ENCODE results near the gene ZNF804B.

ZNF804B gene

GRCh38 chr7:89053130-89053529 is 293.6 kb downstream of the ZNF804B start:
- H3K4me3 Mint-ChIP-seq = no peak overlapping the region
- H3K36me3 Mint-ChIP-seq (ENCODE audit: low read depth) = no peaks in the 10 kb centered on the region
- H3K4me1 Mint-ChIP-seq = no peaks in the 10 kb centered on the region
- no peak for ATAC-seq
- H3K9me3 Mint-ChIP-seq = no peaks in the 10 kb centered on the region
- DNase-seq = no peak
- no peak overlapping the region for H3K27ac Mint-ChIP-seq
- peaks cover 1% of the 10 kb centered on the region for H3K27me3 Mint-ChIP-seq

DNA sequence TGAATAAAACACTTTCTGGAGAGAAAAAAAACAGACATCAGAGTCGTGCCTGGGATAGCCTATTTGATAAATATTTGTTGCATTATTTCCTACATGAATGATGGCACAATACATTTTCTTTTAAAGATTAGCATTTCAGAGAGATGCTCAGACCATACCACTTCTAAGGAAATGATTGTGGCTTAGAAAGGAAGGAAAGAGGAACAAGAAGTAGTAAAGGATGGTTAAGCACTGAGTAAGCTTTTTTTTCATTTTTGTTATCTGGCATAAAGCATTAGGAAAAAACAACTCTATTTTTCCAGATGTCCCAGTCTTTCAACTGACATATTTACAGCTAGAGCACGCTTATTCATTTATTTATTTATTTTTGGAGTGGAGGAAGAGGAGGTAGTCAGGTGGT is 294.9 kb downstream of the ZNF804B start:
- Mint-ChIP-seq H3K4me1 (no peaks in the 10 kb centered on the region), H3K9me3 (no peaks in the 10 kb centered on the region), H3K27ac (no peak overlapping the region), H3K27me3 (peaks cover 1% of the 10 kb centered on the region), H3K36me3 (ENCODE audit: low read depth) (no peaks in the 10 kb centered on the region), H3K4me3 (no peak overlapping the region)
- DNase-seq = no peak
- ATAC-seq = no peak

GRCh38 chr7:89060234-89060633 is 300.7 kb downstream of the ZNF804B start:
- ATAC-seq (no peak), DNase-seq (no peak)
- Mint-ChIP-seq H3K4me1 (no peaks in the 10 kb centered on the region), H3K27me3 (peaks cover 1% of the 10 kb centered on the region), H3K4me3 (no peak overlapping the region), H3K9me3 (no peaks in the 10 kb centered on the region), H3K36me3 (ENCODE audit: low read depth) (no peaks in the 10 kb centered on the region), H3K27ac (no peak overlapping the region)

- no peaks in the 10 kb centered on the region for H3K9me3 Mint-ChIP-seq
- DNase-seq = no peak
- H3K4me1 Mint-ChIP-seq = no peaks in the 10 kb centered on the region
- no peak for ATAC-seq
- H3K27me3 Mint-ChIP-seq = no peaks in the 10 kb centered on the region
- no peak overlapping the region for H3K27ac Mint-ChIP-seq
- H3K4me3 Mint-ChIP-seq = no peak overlapping the region
- H3K36me3 Mint-ChIP-seq (ENCODE audit: low read depth) = no peaks in the 10 kb centered on the region
Observed at GRCh38 chr7:89064831-89065230, 305.3 kb downstream of the ZNF804B start.

DNA sequence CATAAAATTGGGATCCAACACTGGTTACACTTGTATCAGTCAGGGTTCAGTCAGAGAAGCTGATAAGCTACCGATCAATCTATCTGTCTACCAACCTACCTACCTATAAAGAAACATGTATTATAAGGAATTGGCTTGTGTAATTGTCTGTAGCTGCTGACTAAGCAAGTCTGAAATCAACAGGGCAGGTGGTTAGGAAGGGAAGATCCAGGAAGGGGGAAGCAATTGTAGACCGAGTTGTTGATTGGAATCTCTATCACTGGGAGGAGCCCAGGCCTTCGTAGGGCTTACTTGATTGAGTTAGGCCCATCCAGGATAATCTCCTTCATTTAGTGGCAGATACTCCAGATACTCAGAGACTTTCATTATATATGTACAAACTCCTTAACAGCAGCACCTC is 307.5 kb downstream of the ZNF804B start:
- no peak overlapping the region for H3K27ac Mint-ChIP-seq
- H3K27me3 Mint-ChIP-seq = no peaks in the 10 kb centered on the region
- H3K9me3 Mint-ChIP-seq = no peaks in the 10 kb centered on the region
- DNase-seq (no peak), ATAC-seq (no peak)
- H3K4me3 Mint-ChIP-seq = no peak overlapping the region
- no peaks in the 10 kb centered on the region for H3K4me1 Mint-ChIP-seq
- H3K36me3 Mint-ChIP-seq (ENCODE audit: low read depth) = no peaks in the 10 kb centered on the region

GRCh38 chr7:89072081-89072480 is 312.6 kb downstream of the ZNF804B start:
- no peak for DNase-seq
- no peaks in the 10 kb centered on the region for H3K4me1 Mint-ChIP-seq

GRCh38 chr7:89073776-89074175 is 314.3 kb downstream of the ZNF804B start:
- H3K4me3 Mint-ChIP-seq = no peak overlapping the region
- ATAC-seq = no peak
- no peak overlapping the region for H3K27ac Mint-ChIP-seq
- H3K9me3 Mint-ChIP-seq = no peaks in the 10 kb centered on the region
- H3K4me1 Mint-ChIP-seq = no peaks in the 10 kb centered on the region
- no peaks in the 10 kb centered on the region for H3K36me3 Mint-ChIP-seq (ENCODE audit: low read depth)
- DNase-seq = no peak
- H3K27me3 Mint-ChIP-seq = no peaks in the 10 kb centered on the region

More at GRCh38 chr7:89072081-89072480, 312.6 kb downstream of the ZNF804B start:
- Mint-ChIP-seq H3K9me3 (no peaks in the 10 kb centered on the region), H3K36me3 (ENCODE audit: low read depth) (no peaks in the 10 kb centered on the region), H3K27me3 (no peaks in the 10 kb centered on the region), H3K27ac (no peak overlapping the region), H3K4me3 (no peak overlapping the region)
- ATAC-seq = no peak

DNA sequence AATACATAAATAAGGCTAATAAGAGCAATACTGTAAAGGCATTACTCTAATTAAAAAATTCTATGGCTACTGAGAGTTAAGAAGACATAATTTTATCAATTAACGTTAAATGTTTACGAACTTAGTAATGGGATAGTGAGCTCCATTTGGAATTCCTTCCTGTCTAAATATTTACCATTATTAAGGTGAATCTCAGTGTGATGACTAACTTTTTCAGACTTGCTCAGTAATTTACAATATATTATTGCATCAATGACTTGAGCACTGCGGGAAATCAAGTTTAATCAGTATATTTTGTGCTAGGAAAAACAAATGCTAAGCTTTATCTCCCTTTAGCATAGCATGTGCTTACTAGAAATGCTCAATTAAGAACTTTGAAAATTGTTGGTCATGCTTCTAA is 318.5 kb downstream of the ZNF804B start:
- Mint-ChIP-seq H3K36me3 (ENCODE audit: low read depth) (no peaks in the 10 kb centered on the region), H3K4me3 (no peak overlapping the region), H3K9me3 (no peaks in the 10 kb centered on the region), H3K27ac (no peak overlapping the region), H3K4me1 (no peaks in the 10 kb centered on the region), H3K27me3 (no peaks in the 10 kb centered on the region)
- ATAC-seq (no peak), DNase-seq (no peak)

DNA sequence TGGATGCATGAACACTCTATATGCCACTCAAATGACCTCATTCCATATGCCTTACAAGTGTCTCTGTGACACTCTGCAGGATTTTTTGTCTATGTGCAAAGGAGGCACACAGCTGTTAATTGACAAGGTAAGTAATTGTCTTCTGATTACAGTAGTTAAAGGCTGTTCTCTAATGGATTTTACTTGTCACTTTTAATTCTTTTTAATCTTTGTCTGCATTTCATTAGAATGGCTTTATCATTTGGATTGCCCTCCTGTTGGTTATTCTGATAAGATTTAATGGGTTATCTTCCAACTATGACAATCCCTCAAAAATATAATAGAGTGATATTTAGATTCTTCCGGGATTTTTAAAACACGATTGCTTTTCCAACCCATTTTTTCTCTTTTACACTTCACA is 326.1 kb downstream of the ZNF804B start:
- Mint-ChIP-seq H3K27me3 (no peaks in the 10 kb centered on the region), H3K36me3 (ENCODE audit: low read depth) (no peaks in the 10 kb centered on the region), H3K4me1 (no peaks in the 10 kb centered on the region), H3K9me3 (no peaks in the 10 kb centered on the region), H3K27ac (no peak overlapping the region), H3K4me3 (no peak overlapping the region)
- ATAC-seq (no peak), DNase-seq (no peak)

- H3K4me1 Mint-ChIP-seq = no peaks in the 10 kb centered on the region
- H3K27me3 Mint-ChIP-seq = no peaks in the 10 kb centered on the region
- ATAC-seq (no peak), DNase-seq (no peak)
- H3K36me3 Mint-ChIP-seq (ENCODE audit: low read depth) = no peaks in the 10 kb centered on the region
- no peak overlapping the region for H3K27ac Mint-ChIP-seq
- no peak overlapping the region for H3K4me3 Mint-ChIP-seq
- H3K9me3 Mint-ChIP-seq = no peaks in the 10 kb centered on the region
Observed at GRCh38 chr7:89091550-89091949, 332.1 kb downstream of the ZNF804B start.

GRCh38 chr7:89094269-89094668 is 334.8 kb downstream of the ZNF804B start:
- no peaks in the 10 kb centered on the region for H3K9me3 Mint-ChIP-seq
- ATAC-seq (no peak), DNase-seq (no peak)
- no peaks in the 10 kb centered on the region for H3K27me3 Mint-ChIP-seq
- no peak overlapping the region for H3K4me3 Mint-ChIP-seq
- no peaks in the 10 kb centered on the region for H3K36me3 Mint-ChIP-seq (ENCODE audit: low read depth)
- no peak overlapping the region for H3K27ac Mint-ChIP-seq
- H3K4me1 Mint-ChIP-seq = no peaks in the 10 kb centered on the region

DNA sequence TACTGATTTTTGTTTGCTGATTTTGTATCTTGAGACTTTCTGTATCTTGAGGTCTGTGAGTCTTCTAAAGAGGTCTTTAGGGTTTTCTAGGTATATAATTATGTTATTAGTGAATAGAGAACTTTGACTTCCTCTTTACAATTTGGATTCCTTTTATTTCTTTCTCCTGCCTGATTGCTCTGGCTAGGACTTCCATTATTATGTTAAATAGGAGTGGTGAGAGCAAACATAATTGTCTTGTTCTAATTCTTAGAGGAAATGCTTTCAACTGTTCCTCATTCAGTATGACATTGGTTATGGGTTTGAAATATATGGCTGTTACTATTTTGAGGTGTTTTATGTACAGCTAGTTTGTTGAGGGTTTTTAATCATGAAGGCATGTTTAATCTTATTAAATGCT is 344.1 kb downstream of the ZNF804B start:
- peaks cover 3% of the 10 kb centered on the region for H3K9me3 Mint-ChIP-seq
- H3K4me3 Mint-ChIP-seq = no peak overlapping the region
- H3K4me1 Mint-ChIP-seq = no peaks in the 10 kb centered on the region
- no peak for DNase-seq
- no peaks in the 10 kb centered on the region for H3K27me3 Mint-ChIP-seq
- no peak overlapping the region for H3K27ac Mint-ChIP-seq
- no peak for ATAC-seq
- H3K36me3 Mint-ChIP-seq (ENCODE audit: low read depth) = no peaks in the 10 kb centered on the region

DNA sequence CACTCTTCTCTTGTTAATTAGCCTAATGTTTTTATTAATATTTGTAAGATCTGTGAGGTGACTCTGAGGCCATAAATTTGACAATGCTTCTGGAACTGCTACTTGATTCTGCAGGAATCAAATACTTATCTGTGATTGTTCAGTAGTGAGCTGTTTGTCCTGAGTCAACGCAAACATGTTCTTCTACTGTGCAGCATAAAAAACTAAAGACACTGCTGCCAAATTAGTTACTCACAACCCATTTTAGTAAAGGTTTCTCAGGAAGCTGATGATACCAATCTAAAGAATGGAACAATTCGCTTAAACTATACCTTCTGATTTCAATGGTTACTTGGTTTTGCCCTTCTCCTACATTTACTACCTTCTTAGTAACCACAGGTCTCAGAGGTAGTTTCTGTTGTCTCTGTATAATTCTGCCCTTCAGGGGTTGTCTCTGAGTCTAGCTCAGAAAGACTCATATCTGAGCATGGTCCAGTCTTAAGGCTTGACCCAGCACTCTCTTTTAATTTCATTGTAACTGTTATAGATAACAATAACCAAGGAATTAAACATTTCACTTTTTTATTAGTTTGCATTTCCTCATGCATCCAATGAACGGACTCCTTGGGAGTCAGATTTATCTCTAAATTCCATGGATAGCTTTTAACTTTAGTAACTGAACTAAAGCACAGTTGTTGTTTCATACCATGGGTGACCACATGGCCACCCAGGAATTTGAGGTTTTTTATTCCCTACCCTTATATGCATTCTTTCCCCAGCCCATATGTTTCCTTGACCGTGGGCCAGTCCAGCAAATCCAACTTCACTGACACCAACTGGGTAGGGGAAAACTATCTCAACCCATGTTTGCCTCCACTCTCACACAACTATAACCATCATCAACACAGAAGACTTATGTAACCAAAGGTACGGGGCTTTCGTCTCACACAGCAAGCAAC is 345.5 kb downstream of the ZNF804B start:
- H3K36me3 Mint-ChIP-seq (ENCODE audit: low read depth) = no peaks in the 10 kb centered on the region
- no peaks in the 10 kb centered on the region for H3K27me3 Mint-ChIP-seq
- no peak for DNase-seq
- no peak overlapping the region for H3K4me3 Mint-ChIP-seq
- H3K27ac Mint-ChIP-seq = no peak overlapping the region
- peaks cover 3% of the 10 kb centered on the region for H3K9me3 Mint-ChIP-seq
- H3K4me1 Mint-ChIP-seq = no peaks in the 10 kb centered on the region
- no peak for ATAC-seq

- Mint-ChIP-seq H3K4me1 (no peaks in the 10 kb centered on the region), H3K27me3 (no peaks in the 10 kb centered on the region), H3K9me3 (no peaks in the 10 kb centered on the region), H3K4me3 (no peak overlapping the region), H3K27ac (no peak overlapping the region), H3K36me3 (ENCODE audit: low read depth) (no peaks in the 10 kb centered on the region)
- DNase-seq = no peak
- ATAC-seq = no peak
Observed at GRCh38 chr7:89123871-89124270, 364.4 kb downstream of the ZNF804B start.

DNA sequence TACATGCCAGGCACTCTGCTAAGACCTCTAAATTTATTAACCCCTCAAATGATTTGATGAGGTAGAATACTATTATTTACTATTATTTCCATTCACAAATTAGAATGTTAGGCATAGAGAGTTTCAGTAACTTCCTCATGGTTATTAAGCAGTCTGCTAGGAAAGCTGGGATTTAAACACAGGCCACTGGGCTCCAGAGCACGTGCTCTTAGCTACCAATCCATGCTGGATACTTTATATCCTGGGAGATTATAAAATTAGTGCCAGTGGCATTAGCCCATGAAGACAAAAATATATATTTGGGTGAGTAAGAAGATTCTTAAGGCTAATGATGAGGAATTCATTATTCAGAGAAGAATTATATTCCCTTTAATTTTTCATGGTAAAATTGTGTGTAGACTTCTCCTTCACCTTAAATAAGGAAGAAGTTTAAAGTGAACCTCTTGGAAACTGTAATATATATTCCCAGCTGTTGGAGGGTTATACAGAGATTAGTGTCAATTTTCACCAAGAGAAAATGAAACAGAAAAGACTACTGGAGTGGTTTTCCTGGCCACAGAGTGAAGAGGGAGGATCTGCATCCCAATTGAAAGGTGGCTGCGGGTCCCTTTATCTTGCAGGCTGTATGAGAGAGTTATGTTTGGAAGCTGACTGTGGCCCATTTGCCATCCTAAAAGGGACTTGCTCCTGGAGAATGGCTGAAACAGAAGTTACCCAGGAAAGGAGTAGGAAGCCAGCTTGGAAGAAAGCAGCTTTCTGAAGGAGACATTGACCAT is 370.3 kb downstream of the ZNF804B start:
- no peak overlapping the region for H3K27ac Mint-ChIP-seq
- H3K36me3 Mint-ChIP-seq (ENCODE audit: low read depth) = no peaks in the 10 kb centered on the region
- H3K27me3 Mint-ChIP-seq = no peaks in the 10 kb centered on the region
- no peak for ATAC-seq
- H3K9me3 Mint-ChIP-seq = no peaks in the 10 kb centered on the region
- H3K4me1 Mint-ChIP-seq = no peaks in the 10 kb centered on the region
- no peak overlapping the region for H3K4me3 Mint-ChIP-seq
- DNase-seq = no peak
